Activated naive CD4-positive, alpha-beta T cell treated with anti-CD3 and anti-CD28 coated beads, Interleukin-2, amount 50 U/mL, for 16 hours (primary cell): ENCODE measurements around the gene APOL4.
"Not testable (repeated sequence)": the region's sequence is repeated elsewhere in the genome, so short reads cannot be mapped to it uniquely, and the experiment has no call there.

Experiments
- DNase-seq: peaks from one replicate; pipeline ENCODE4 v3.0.0-alpha.2; 2020

Gene APOL4

GRCh38 chr22:36231051-36231450, 29.4 kb upstream of the APOL4 start:
- not testable (repeated sequence) for DNase-seq

- not testable (repeated sequence) for DNase-seq
Measured at GRCh38 chr22:36229649-36230048, 28.0 kb upstream of the APOL4 start.

- DNase-seq, result no peak
Measured at GRCh38 chr22:36228944-36229343, 27.3 kb upstream of the APOL4 start.

GRCh38 chr22:36228369-36228768, 26.8 kb upstream of the APOL4 start:
- DNase-seq, result not testable (repeated sequence)

GRCh38 chr22:36227806-36228205, 26.2 kb upstream of the APOL4 start:
- no peak for DNase-seq

GRCh38 chr22:36227396-36227795, 25.8 kb upstream of the APOL4 start:
- no peak for DNase-seq

- DNase-seq, result no peak
Measured at GRCh38 chr22:36226189-36226588, 24.6 kb upstream of the APOL4 start.

- no peak for DNase-seq
Measured at GRCh38 chr22:36225333-36225922, 23.8 kb upstream of the APOL4 start.

- DNase-seq, result no peak
Measured at GRCh38 chr22:36224245-36224644, 22.6 kb upstream of the APOL4 start.

- no peak for DNase-seq
Measured at GRCh38 chr22:36223504-36223903, 21.9 kb upstream of the APOL4 start.

GRCh38 chr22:36222887-36223450, 21.4 kb upstream of the APOL4 start:
- no peak for DNase-seq

- peak; percentile 48 for DNase-seq
Measured at GRCh38 chr22:36221799-36222751, 20.5 kb upstream of the APOL4 start.

- DNase-seq, result no peak
Measured at GRCh38 chr22:36220451-36220921, 18.9 kb upstream of the APOL4 start.

GRCh38 chr22:36218648-36219193, 17.1 kb upstream of the APOL4 start:
- DNase-seq, result no peak

- no peak for DNase-seq
Measured at GRCh38 chr22:36215981-36216380, 14.4 kb upstream of the APOL4 start.

- no peak for DNase-seq
Measured at GRCh38 chr22:36213586-36213985, 12.0 kb upstream of the APOL4 start.

- DNase-seq, result no peak
Measured at GRCh38 chr22:36212901-36213300, 11.3 kb upstream of the APOL4 start.

- no peak for DNase-seq
Measured at GRCh38 chr22:36211237-36211861, 9.7 kb upstream of the APOL4 start.

- DNase-seq, result no peak
Measured at GRCh38 chr22:36210224-36210623, 8.6 kb upstream of the APOL4 start.

GRCh38 chr22:36209488-36209908, 7.9 kb upstream of the APOL4 start:
- DNase-seq, result not testable (repeated sequence)

- DNase-seq, result no peak
Measured at GRCh38 chr22:36208914-36209313, 7.3 kb upstream of the APOL4 start.

GRCh38 chr22:36208162-36208765, 6.7 kb upstream of the APOL4 start:
- no peak for DNase-seq

GRCh38 chr22:36206255-36206654, 4.6 kb upstream of the APOL4 start:
- DNase-seq, result no peak
